ENCODE results near the gene LRRC26. TPM values are rescaled to one million over a fixed set of nuclear protein-coding genes. Genes with fewer than 3 reads are reported as not detected.

LRRC26 gene
- total and polyA plus RNA-seq, 2 donors (not counting 3 experiments of a cell fraction or from before 2014, with no cell fraction given) = 0.08 TPM; not detected in 1

DNA sequence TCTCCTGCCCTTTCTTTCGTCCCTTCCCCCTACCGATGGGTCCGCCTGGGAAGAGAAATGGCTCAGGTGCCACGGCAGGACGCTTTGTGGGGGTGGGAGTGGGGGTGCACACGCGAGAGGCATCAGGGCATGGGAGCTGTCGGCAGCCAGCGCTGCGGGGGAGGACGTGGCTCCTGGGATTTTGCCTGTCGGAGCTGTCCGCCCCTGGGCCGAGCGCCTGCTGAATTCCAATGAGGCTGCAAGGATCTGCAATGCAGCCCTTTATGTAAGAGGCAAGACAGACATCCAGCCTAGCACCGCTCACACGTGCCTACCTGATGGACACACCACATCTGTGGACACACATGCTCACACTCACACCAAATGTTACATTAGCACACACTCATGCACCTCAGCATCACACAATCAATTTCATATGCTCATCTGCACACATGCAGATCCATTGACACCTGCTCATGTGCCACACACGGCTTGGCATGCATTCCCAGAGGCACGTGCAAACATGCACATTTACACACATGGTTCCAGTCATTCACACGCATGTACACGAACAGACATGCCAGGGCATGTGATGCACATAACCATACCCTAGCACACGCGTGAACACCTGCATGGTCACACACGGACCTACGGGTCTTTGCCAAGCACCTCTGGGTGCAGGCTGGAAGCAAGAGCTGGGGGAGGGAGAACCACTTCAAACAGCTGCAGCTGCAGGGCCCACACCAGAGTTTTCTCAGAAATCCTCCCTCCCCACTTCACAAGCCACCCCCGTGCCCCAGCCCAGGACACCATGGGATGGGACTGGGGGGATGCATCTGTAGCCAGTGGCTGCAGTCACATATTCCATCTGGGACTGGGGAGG is 29.5 kb downstream of the LRRC26 start:
- no peak overlapping the region for H3K9ac ChIP-seq (replicated peaks; ENCODE audit: extremely low read depth, insufficient read depth, low read length)
- no peaks in the 10 kb centered on the region for H3K79me2 ChIP-seq (ENCODE audit: control insufficient read depth, insufficient read depth, low read length)
- no peak overlapping the region for H3K4me2 ChIP-seq (ENCODE audit: insufficient read depth, low read length)
- DNase-seq (ENCODE audit: low read depth, low spot score) (no peak), FAIRE-seq (no peak)
- H3K4me3 ChIP-seq (replicated peaks in 1 of 3; ENCODE audit: insufficient read depth in 1 of 3, low read depth in 1 of 3, low read length in 3 of 3) = no peak overlapping the region
- no peaks in the 10 kb centered on the region for H3K9me3 ChIP-seq (replicated peaks; ENCODE audit: control insufficient read depth, insufficient read depth, low read length)
- no peaks in the 10 kb centered on the region for H3K4me1 ChIP-seq (ENCODE audit: control insufficient read depth, extremely low read depth, insufficient read depth, low read length)
- intact Hi-C loops (cut with micrococcal nuclease) (no loop called here), dilution Hi-C loops (cut with MboI; ENCODE audit: extremely low pct_ligation_motif_present, low sequenced_read_pairs) (no loop called here)
- BruUV-seq (replicated peaks) = no TSS peak
- no peaks in the 10 kb centered on the region for H4K20me1 ChIP-seq (replicated peaks; ENCODE audit: control insufficient read depth, extremely low read depth, insufficient read depth, low read length)
- no peak overlapping the region for H2AFZ ChIP-seq (ENCODE audit: low read depth, low read length)
- no peaks in the 10 kb centered on the region for H3K9me1 ChIP-seq (replicated peaks; ENCODE audit: control insufficient read depth, extremely low read depth, insufficient read depth, low read length)
- no peak for TF ChIP-seq GATA2 (IDR thresholded peaks at IDR 0.05; ENCODE audit: insufficient read depth, insufficient read length, low read depth, low read length)
- POLR2A ChIA-PET = no interaction called here
- H3K27me3 ChIP-seq (ENCODE audit: control insufficient read depth in 2 of 2, insufficient read depth in 2 of 2, low read length in 2 of 2) = peaks cover 35 to 36% of the 10 kb centered on the region in 2 experiments
- no peak overlapping the region for H3K27ac ChIP-seq (ENCODE audit: insufficient read depth, low read depth, low read length)
- H3K36me3 ChIP-seq (ENCODE audit: control insufficient read depth in 2 of 2, extremely low read depth in 1 of 2, insufficient read depth in 2 of 2, low read length in 2 of 2) = no peaks in the 10 kb centered on the region
- CTCF ChIA-PET = interaction anchor here (1.0 to 1.1 kb wide), 2 partner anchors 37 to 48 kb away, joined by 3 read pairs; partner anchors contain the start of genes ANAPC2 and SSNA1

- H3K4me2 ChIP-seq (ENCODE audit: insufficient read depth, low read length) = no peak overlapping the region
- no peaks in the 10 kb centered on the region for H3K4me1 ChIP-seq (ENCODE audit: control insufficient read depth, extremely low read depth, insufficient read depth, low read length)
- intact Hi-C loops (cut with micrococcal nuclease) = no loop called here
- DNase-seq (ENCODE audit: low read depth, low spot score) (no peak), FAIRE-seq (no peak)
- H3K27ac ChIP-seq (ENCODE audit: insufficient read depth, low read depth, low read length) = no peak overlapping the region
- no peak overlapping the region for H3K9ac ChIP-seq (replicated peaks; ENCODE audit: extremely low read depth, insufficient read depth, low read length)
- peaks cover 35 to 36% of the 10 kb centered on the region in 2 experiments for H3K27me3 ChIP-seq (ENCODE audit: control insufficient read depth in 2 of 2, insufficient read depth in 2 of 2, low read length in 2 of 2)
- no peaks in the 10 kb centered on the region for H3K79me2 ChIP-seq (ENCODE audit: control insufficient read depth, insufficient read depth, low read length)
- no TSS peak for BruUV-seq (replicated peaks)
- H2AFZ ChIP-seq (ENCODE audit: low read depth, low read length) = no peak overlapping the region
- no peaks in the 10 kb centered on the region for H3K9me3 ChIP-seq (replicated peaks; ENCODE audit: control insufficient read depth, insufficient read depth, low read length)
- CTCF ChIA-PET = interaction anchor here (0.8 to 1.2 kb wide), 2 partner anchors 10 to 49 kb away, joined by 3 read pairs; no protein-coding TSS in a partner anchor
- no peaks in the 10 kb centered on the region for H3K36me3 ChIP-seq (ENCODE audit: control insufficient read depth in 2 of 2, extremely low read depth in 1 of 2, insufficient read depth in 2 of 2, low read length in 2 of 2)
- POLR2A ChIA-PET = no interaction called here
- TF ChIP-seq POLR2AphosphoS5 (IDR thresholded peaks at IDR 0.05; ENCODE audit: insufficient read depth, low read depth, low read length) (no peak), CTCF (IDR thresholded peaks at IDR 0.05; ENCODE audit: extremely low read depth in 1 of 2, insufficient read depth in 1 of 2, low read depth in 1 of 2, low read length in 2 of 2) (no peak), JUN (IDR thresholded peaks at IDR 0.05; ENCODE audit: borderline replicate concordance, insufficient read depth, insufficient read length, low read depth) (no peak), FOS (IDR thresholded peaks at IDR 0.05; ENCODE audit: borderline replicate concordance, insufficient read depth, low read length) (no peak), EZH2 (IDR thresholded peaks at IDR 0.05; ENCODE audit: borderline replicate concordance, low read depth, low read length, severe bottlenecking) (no peak), MYC (IDR thresholded peaks at IDR 0.05; ENCODE audit: low read depth, low read length) (no peak), POLR2A (IDR thresholded peaks at IDR 0.05; ENCODE audit: low read depth, low read length) (no peak), GATA2 (IDR thresholded peaks at IDR 0.05; ENCODE audit: insufficient read depth, insufficient read length, low read depth, low read length) (no peak)
- TF ChIP-seq, protein P1, sequence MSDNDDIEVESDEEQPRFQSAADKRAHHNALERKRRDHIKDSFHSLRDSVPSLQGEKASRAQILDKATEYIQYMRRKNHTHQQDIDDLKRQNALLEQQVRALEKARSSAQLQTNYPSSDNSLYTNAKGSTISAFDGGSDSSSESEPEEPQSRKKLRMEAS (IDR thresholded peaks at IDR 0.05; ENCODE audit: insufficient read depth, insufficient read length) = no peak
- H4K20me1 ChIP-seq (replicated peaks; ENCODE audit: control insufficient read depth, extremely low read depth, insufficient read depth, low read length) = no peaks in the 10 kb centered on the region
- dilution Hi-C loops (cut with MboI; ENCODE audit: extremely low pct_ligation_motif_present, low sequenced_read_pairs) = no loop called here
- no peaks in the 10 kb centered on the region for H3K9me1 ChIP-seq (replicated peaks; ENCODE audit: control insufficient read depth, extremely low read depth, insufficient read depth, low read length)
- no peak overlapping the region for H3K4me3 ChIP-seq (replicated peaks in 1 of 3; ENCODE audit: insufficient read depth in 1 of 3, low read depth in 1 of 3, low read length in 3 of 3)
Measured at GRCh38 chr9:137139468-137140150, 30.2 kb downstream of the LRRC26 start.

Measured in endothelial cell of umbilical vein (primary cell).